HL-60 (cell line): Measurements from ENCODE around the gene CD207.
A peak's percentile ranks its signal among the peaks of the same experiment; 100 is the strongest.

Source experiments
- DNase-seq, 2 experiments: peaks; one replicate each; pipeline ENCODE4 v3.0.0-alpha.2; 2010 to 2020; ENCODE audit warnings: low read depth in 1 of 2, low spot score in 1 of 2
- H3K27ac ChIP-seq: fragments of 250-450 bp; sonication (Bioruptor Pico); replicated peaks from 2 replicates; pipeline ENCODE4 v1.5.1; 2020; ENCODE audit warnings: mild to moderate bottlenecking, moderate library complexity
- H3K27me3 ChIP-seq: fragments of 250-450 bp; sonication (Bioruptor Pico); 2 replicates; pipeline ENCODE4 v1.5.1; 2021; ENCODE audit warnings: mild to moderate bottlenecking, moderate library complexity; ENCODE audit not compliant: insufficient read depth, poor library complexity, severe bottlenecking
- H3K4me3 ChIP-seq: replicated peaks from 2 replicates; pipeline ENCODE4 v1.5.1; 2011; ENCODE audit warnings: mild to moderate bottlenecking, control low read depth, low read length; ENCODE audit not compliant: insufficient read depth
- CTCF ChIP-seq: IDR thresholded peaks from one replicate; pipeline ENCODE4 v1.5.1; 2011; ENCODE audit warnings: low read length, control low read depth, inconsistent platforms; ENCODE audit not compliant: insufficient read depth
- GABPA ChIP-seq: IDR thresholded peaks from 2 replicates; pipeline ENCODE4 v1.6.1; 2012; ENCODE audit warnings: low read depth
- POLR2AphosphoS5 ChIP-seq: IDR thresholded peaks from 2 replicates; pipeline ENCODE4 v1.6.1; 2012; ENCODE audit warnings: low read depth
- REST ChIP-seq: IDR thresholded peaks from 2 replicates; pipeline ENCODE4 v1.6.1; 2012; ENCODE audit warnings: low read depth; ENCODE audit not compliant: insufficient replicate concordance
- SPI1 ChIP-seq: IDR thresholded peaks from 2 replicates; pipeline ENCODE4 v1.6.1; 2012; ENCODE audit warnings: low read depth, mild to moderate bottlenecking, borderline replicate concordance

The CD207 gene

GRCh38 chr2:70828115-70828514 lies 7.5 kb downstream of the CD207 start:
- no peak for DNase-seq
- no peaks in the 10 kb centered on the region for H3K27me3 ChIP-seq
- H3K4me3 ChIP-seq: no peak overlapping the region
- no peak overlapping the region for H3K27ac ChIP-seq
- TF ChIP-seq REST (no peak), SPI1 (no peak)

GRCh38 chr2:70827388-70827787 lies 8.2 kb downstream of the CD207 start:
- no peak overlapping the region for H3K4me3 ChIP-seq

GRCh38 chr2:70826696-70827350 lies 8.8 kb downstream of the CD207 start:
- TF ChIP-seq POLR2AphosphoS5 (no peak), SPI1 (no peak), GABPA (no peak), CTCF (no peak), REST (no peak)
- no peak overlapping the region for H3K4me3 ChIP-seq
- no peak overlapping the region for H3K27ac ChIP-seq
- H3K27me3 ChIP-seq: no peaks in the 10 kb centered on the region
- no peak for DNase-seq

More at GRCh38 chr2:70827388-70827787, 8.2 kb downstream of the CD207 start:
- TF ChIP-seq GABPA (no peak), SPI1 (peak; percentile 88)
- DNase-seq: no peak
- no peak overlapping the region for H3K27ac ChIP-seq
- no peaks in the 10 kb centered on the region for H3K27me3 ChIP-seq

- no peak for DNase-seq
- TF ChIP-seq REST (no peak), GABPA (no peak), CTCF (no peak), SPI1 (no peak), POLR2AphosphoS5 (no peak)
- H3K4me3 ChIP-seq: no peak overlapping the region
Measured at GRCh38 chr2:70823249-70823648, 12.4 kb downstream of the CD207 start.

More at GRCh38 chr2:70823249-70823648, 12.4 kb downstream of the CD207 start:
- no peaks in the 10 kb centered on the region for H3K27me3 ChIP-seq
- H3K27ac ChIP-seq: no peak overlapping the region
